Measurements from ENCODE around the gene CYP2R1.

Gene CYP2R1

GRCh38 chr11:14898906-14899305 is 6.9 kb upstream of the CYP2R1 start:
- no peak overlapping the region for H2AFZ ChIP-seq (ENCODE audit: low read depth)
- H3K27me3 ChIP-seq (ENCODE audit: insufficient read depth, low read depth) = no peaks in the 10 kb centered on the region
- H3K9ac ChIP-seq = no peak overlapping the region
- no peak overlapping the region for H3K4me3 ChIP-seq (IDR thresholded peaks at IDR 0.05; ENCODE audit: insufficient read depth, low read depth, low read length)
- H3K4me2 ChIP-seq = no peak overlapping the region
- H3K4me1 ChIP-seq (ENCODE audit: low read depth, poor library complexity, severe bottlenecking) = peaks cover 13% of the 10 kb centered on the region
- no peaks in the 10 kb centered on the region for H3K36me3 ChIP-seq (ENCODE audit: insufficient read depth)
- no peak overlapping the region for H3K27ac ChIP-seq
- TF ChIP-seq CTCF (conservative IDR thresholded peaks at IDR 0.05; ENCODE audit: low read depth, low read length) = no peak
- H4K20me1 ChIP-seq (ENCODE audit: insufficient read depth) = no peaks in the 10 kb centered on the region
- H3K79me2 ChIP-seq (ENCODE audit: insufficient read depth, low read depth) = no peaks in the 10 kb centered on the region

- Histone ChIP-seq H3K4me3 (IDR thresholded peaks at IDR 0.05; ENCODE audit: insufficient read depth, low read depth, low read length) (no peak overlapping the region), H3K9ac (no peak overlapping the region), H3K27me3 (ENCODE audit: insufficient read depth, low read depth) (no peaks in the 10 kb centered on the region), H2AFZ (ENCODE audit: low read depth) (no peak overlapping the region), H3K36me3 (ENCODE audit: insufficient read depth) (no peaks in the 10 kb centered on the region), H3K27ac (no peak overlapping the region), H3K4me1 (ENCODE audit: low read depth, poor library complexity, severe bottlenecking) (peaks cover 13% of the 10 kb centered on the region), H3K79me2 (ENCODE audit: insufficient read depth, low read depth) (no peaks in the 10 kb centered on the region), H3K4me2 (no peak overlapping the region), H4K20me1 (ENCODE audit: insufficient read depth) (no peaks in the 10 kb centered on the region)
- no peak for TF ChIP-seq CTCF (conservative IDR thresholded peaks at IDR 0.05; ENCODE audit: low read depth, low read length)
Measured at GRCh38 chr11:14898355-14898754, 6.3 kb upstream of the CYP2R1 start.

- no peak for TF ChIP-seq CTCF (conservative IDR thresholded peaks at IDR 0.05; ENCODE audit: low read depth, low read length)
- H3K4me1 ChIP-seq (ENCODE audit: low read depth, poor library complexity, severe bottlenecking) = peaks cover 22% of the 10 kb centered on the region
- H3K27ac ChIP-seq = no peak overlapping the region
- H2AFZ ChIP-seq (ENCODE audit: low read depth) = no peak overlapping the region
- H3K9ac ChIP-seq = no peak overlapping the region
- H3K27me3 ChIP-seq (ENCODE audit: insufficient read depth, low read depth) = no peaks in the 10 kb centered on the region
- H4K20me1 ChIP-seq (ENCODE audit: insufficient read depth) = no peaks in the 10 kb centered on the region
- no peak overlapping the region for H3K4me3 ChIP-seq (IDR thresholded peaks at IDR 0.05; ENCODE audit: insufficient read depth, low read depth, low read length)
- H3K79me2 ChIP-seq (ENCODE audit: insufficient read depth, low read depth) = no peaks in the 10 kb centered on the region
- H3K4me2 ChIP-seq = no peak overlapping the region
- H3K36me3 ChIP-seq (ENCODE audit: insufficient read depth) = no peaks in the 10 kb centered on the region
Measured at GRCh38 chr11:14894657-14895598, 2.9 kb upstream of the CYP2R1 start.

GRCh38 chr11:14892577-14892976 is 546 bp upstream of the CYP2R1 start:
- Histone ChIP-seq H3K4me2 (peak overlapping the region; percentile 39), H2AFZ (ENCODE audit: low read depth) (peak overlapping the region; percentile 77; the same call in 1 of the 2 replicates), H4K20me1 (ENCODE audit: insufficient read depth) (no peaks in the 10 kb centered on the region), H3K27ac (no peak overlapping the region), H3K4me3 (IDR thresholded peaks at IDR 0.05; ENCODE audit: insufficient read depth, low read depth, low read length) (no peak overlapping the region), H3K4me1 (ENCODE audit: low read depth, poor library complexity, severe bottlenecking) (peaks cover 30% of the 10 kb centered on the region), H3K27me3 (ENCODE audit: insufficient read depth, low read depth) (no peaks in the 10 kb centered on the region), H3K9ac (no peak overlapping the region; the same call in 1 of the 2 replicates), H3K36me3 (ENCODE audit: insufficient read depth) (no peaks in the 10 kb centered on the region), H3K79me2 (ENCODE audit: insufficient read depth, low read depth) (no peaks in the 10 kb centered on the region)
- no peak for TF ChIP-seq CTCF (conservative IDR thresholded peaks at IDR 0.05; ENCODE audit: low read depth, low read length)
